Activated naive CD4-positive, alpha-beta T cell treated with anti-CD3 and anti-CD28 coated beads, Interleukin-2, amount 50 U/mL, for 72 hours (primary cell): ENCODE data around the gene TNFSF11. TPM values are rescaled to one million over a fixed set of nuclear protein-coding genes. Genes with fewer than 3 reads are reported as not detected.

Source experiments
- ATAC-seq, 2 donors: fragments of 150-1000 bp; cut with Tn5 transposase; 2 replicates each; pipeline ENCODE4 v1.10.0; 2021; ENCODE audit warnings: mild to moderate bottlenecking in 2 of 2, moderate library complexity in 2 of 2
- DNase-seq, 2 donors: peaks; one replicate each; pipeline ENCODE4 v3.0.0; 2021 to 2022; ENCODE audit warnings: low spot score in 2 of 2
- H3K27ac Mint-ChIP-seq, 2 donors: one replicate each; pipeline ENCODE4 v1.8.0; 2022; ENCODE audit warnings: mild to moderate bottlenecking in 2 of 2, mixed read lengths in 2 of 2
- H3K36me3 Mint-ChIP-seq, 2 donors: one replicate each; pipeline ENCODE4 v1.8.0; 2022; ENCODE audit warnings: mixed read lengths in 2 of 2
- H3K9me3 Mint-ChIP-seq, 2 donors: one replicate each; pipeline ENCODE4 v1.8.0; 2022; ENCODE audit warnings: mixed read lengths in 2 of 2
- total RNA-seq, 2 donors: library from RNA; stranded (reverse); gene quantifications; one replicate each; pipeline ENCODE4 v1.2.3, GENCODE V29; 2022

TNFSF11 gene
- total RNA-seq, 2 donors from 2014 or later: 0.32 to 0.37 TPM

DNA sequence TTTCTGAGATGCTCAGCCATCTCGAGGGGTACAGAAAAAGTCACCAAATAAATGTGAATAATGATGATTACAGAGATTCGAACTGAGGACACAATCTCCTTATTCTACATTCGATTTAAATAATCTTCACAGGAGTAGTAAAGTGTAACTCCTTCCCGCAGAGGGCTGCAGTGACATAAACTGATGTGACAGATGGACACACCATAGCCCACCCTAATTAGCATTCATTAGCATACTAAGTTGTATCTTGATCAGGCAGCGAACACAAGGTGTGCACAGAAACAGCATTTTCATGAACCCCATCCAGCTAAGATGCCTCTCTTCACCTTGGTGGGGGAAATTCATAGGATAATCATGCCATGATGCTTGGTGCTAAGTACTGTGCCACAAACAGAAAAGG, 83.0 kb downstream of the TNFSF11 start:
- Mint-ChIP-seq H3K9me3 (no peaks in the 10 kb centered on the region), H3K36me3 (no peaks in the 10 kb centered on the region), H3K27ac (no peak overlapping the region)
- no peak for DNase-seq
- no peak for ATAC-seq

Other genes with a start within 250 kb of the TNFSF11 start
- not detected for gene FAM216B, start 207.4 kb downstream of the TNFSF11 start, total RNA-seq